Measurements from ENCODE around the gene ADIRF. TPM values are rescaled to one million over a fixed set of nuclear protein-coding genes. Genes with fewer than 3 reads are reported as not detected.

ADIRF gene
- total and polyA plus RNA-seq, 9 of the 15 experiments (the other 6 are each of a cell fraction or from before 2014, with no cell fraction given): 0.08 TPM; not detected in 8

GRCh38 chr10:86960003-86960862 is 8.0 kb upstream of the ADIRF start (continued):
- no peak for TF ChIP-seq ZBTB5 (IDR thresholded peaks at IDR 0.05)
- TF ChIP-seq HMGN3 (IDR thresholded peaks at IDR 0.05; ENCODE audit: borderline replicate concordance, extremely low read depth, insufficient read length, low read depth, low read length): peak; percentile 49
- no peak for TF ChIP-seq RBM14 (IDR thresholded peaks at IDR 0.05; ENCODE audit: borderline replicate concordance, insufficient read depth, low read depth, low read length)
- peak; percentile 93 for TF ChIP-seq SMC3 (conservative IDR thresholded peaks at IDR 0.05; ENCODE audit: insufficient read depth, low read depth, low read length)
- no peak for TF ChIP-seq ZFP30 (CRISPR knock-in tag; IDR thresholded peaks at IDR 0.05; ENCODE audit: borderline replicate concordance)
- no peak for TF ChIP-seq EWSR1 (IDR thresholded peaks at IDR 0.05; ENCODE audit: borderline replicate concordance, low read depth, partially characterized antibody)
- no peak for TF ChIP-seq EZH2 (IDR thresholded peaks at IDR 0.05; ENCODE audit: borderline replicate concordance, low read depth, low read length)
- TF ChIP-seq PHB2 (IDR thresholded peaks at IDR 0.05; ENCODE audit: low read depth): no peak
- no peak for TF ChIP-seq ZNF212 (CRISPR knock-in tag; IDR thresholded peaks at IDR 0.05)
- TF ChIP-seq RAD21 (CRISPR knock-in tag; conservative IDR thresholded peaks at IDR 0.05 in 1 of 2, IDR thresholded peaks at IDR 0.05 in 1 of 2): peak; percentile 87 to 97
- no peak for TF ChIP-seq GTF2B (IDR thresholded peaks at IDR 0.05; ENCODE audit: extremely low read depth, insufficient read length)
- no peak for TF ChIP-seq BACH1 (tag; IDR thresholded peaks at IDR 0.05)
- TF ChIP-seq ZNF384 (IDR thresholded peaks at IDR 0.05; ENCODE audit: low read depth, low read length): peak; percentile 35; the same call in 1 of the 2 replicates
- 0 out of 2 replicates have a peak, but pooled peaks have one; percentile 14 for TF ChIP-seq L3MBTL2 (IDR thresholded peaks at IDR 0.05)
- no peak for TF ChIP-seq BRF2 (IDR thresholded peaks at IDR 0.05; ENCODE audit: borderline replicate concordance, insufficient read depth, insufficient read length)
- TF ChIP-seq POLR2A (conservative IDR thresholded peaks at IDR 0.05): peak; percentile 44; the same call in 1 of the 2 replicates
- 0 out of 2 replicates have a peak, but pooled peaks have one; percentile 25 for TF ChIP-seq OTX1 (CRISPR knock-in tag; IDR thresholded peaks at IDR 0.05)
- no peak for TF ChIP-seq SRSF1 (IDR thresholded peaks at IDR 0.05; ENCODE audit: low read depth, low read length)
- TF ChIP-seq ZNF140 (CRISPR knock-in tag; IDR thresholded peaks at IDR 0.05): no peak
- 0 out of 2 replicates have a peak, but pooled peaks have one; percentile 17 for TF ChIP-seq ARID1B (IDR thresholded peaks at IDR 0.05)
- TF ChIP-seq ZNF785 (CRISPR knock-in tag; IDR thresholded peaks at IDR 0.05): no peak

Data from K562 (cell line).